Bronchial smooth muscle cell (primary cell): ENCODE measurements around the gene PPARG. TPM values are rescaled to one million over a fixed set of nuclear protein-coding genes. Genes with fewer than 3 reads are reported as not detected.

Experiments
- total RNA-seq: library from RNA; depleted of rRNA; stranded (reverse); fragments of >200 nt; gene quantifications from 2 replicates; pipeline ENCODE4 v1.2.1, GENCODE V29; 2014

Gene PPARG
- total RNA-seq = 22.4 and 25.3 TPM in 2 replicates

DNA sequence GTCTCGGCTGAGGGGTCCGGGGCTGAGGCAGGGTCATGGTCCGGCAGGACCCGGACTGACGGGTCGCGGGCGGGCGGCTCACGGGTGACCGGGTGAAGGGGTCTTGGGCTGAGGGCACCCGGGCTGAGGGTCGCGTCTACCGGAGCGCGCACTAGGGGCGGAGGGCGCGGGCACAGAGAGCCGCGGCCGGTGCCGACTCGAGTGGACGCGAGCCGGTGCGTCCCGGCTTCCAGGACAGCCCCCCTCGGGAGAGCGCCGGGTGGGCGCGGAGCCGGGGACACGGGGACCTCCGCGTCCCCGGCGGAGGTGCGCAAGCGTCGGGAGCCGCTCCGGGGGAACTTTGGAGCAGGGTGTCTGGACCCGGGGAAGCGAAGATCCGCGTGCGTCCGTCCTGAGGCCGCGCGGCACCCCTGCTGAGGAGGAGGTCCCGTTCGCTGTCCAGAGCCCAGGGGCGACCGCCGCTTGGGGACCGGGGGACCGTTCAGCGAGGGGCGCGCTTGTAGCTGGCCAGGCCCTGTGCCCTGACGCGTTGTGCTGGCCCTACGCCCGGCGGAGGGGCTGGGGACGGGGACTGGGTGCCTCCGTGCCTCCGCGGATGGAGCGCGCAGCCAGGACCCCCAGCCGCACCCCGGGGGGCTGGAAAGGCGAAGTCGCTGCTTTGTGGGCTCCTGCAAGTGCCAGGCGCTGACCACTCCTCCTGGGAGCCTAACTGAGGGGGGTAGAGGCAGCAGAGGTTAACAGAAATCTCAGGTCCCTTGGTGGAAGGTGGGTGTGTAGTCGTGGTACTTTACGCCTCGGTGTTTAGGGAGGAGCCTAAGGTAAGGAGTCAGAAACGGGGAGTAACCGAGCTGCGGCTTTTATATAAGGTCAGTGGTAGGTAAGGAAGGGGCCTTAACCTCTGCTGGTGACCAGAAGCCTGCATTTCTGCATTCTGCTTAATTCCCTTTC lies at the start of gene PPARG:
TSS of gene PPARG (plus strand) at position 889 of the 948 bp plus-strand sequence. CDS start 90,642 bp downstream, outside the sequence.

Other genes starting within 250 kb of the PPARG start
- gene TIMP4, start 130.2 kb upstream of the PPARG start, total RNA-seq = 12.0 and 17.2 TPM in 2 replicates
- 11.2 and 20.4 TPM in 2 replicates for gene TSEN2, start 195.4 kb downstream of the PPARG start, total RNA-seq